Stimulated activated CD4-positive, alpha-beta T cell treated with anti-CD3 and anti-CD28 coated beads, TNF-alpha, amount 100 ng/mL, for 4 hours (primary cell): ENCODE results near the gene DCAF8.

Experiments
- DNase-seq, 3 experiments: peaks; one replicate each; pipeline ENCODE4 v3.0.0-alpha.2; 2020; ENCODE audit warnings: low read depth in 3 of 3

Gene DCAF8

DNA sequence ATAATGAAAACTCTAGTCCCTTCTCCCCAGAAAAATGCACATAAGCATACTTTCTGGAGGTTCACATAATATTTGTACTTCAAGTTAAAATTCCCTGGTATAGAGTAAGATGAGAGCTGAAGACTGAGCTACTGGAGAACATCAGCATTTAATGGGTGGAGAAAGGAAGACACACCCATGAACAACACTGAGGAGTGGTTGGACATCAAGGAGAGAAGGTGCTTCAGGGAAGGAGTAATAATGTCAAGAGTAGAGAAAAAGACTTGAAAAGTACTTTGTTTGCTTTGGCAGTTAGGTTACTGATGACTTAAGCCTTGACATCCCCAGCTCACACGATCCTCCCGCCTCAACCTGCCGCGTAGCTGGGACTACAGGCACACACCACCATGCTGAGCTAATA lies 35.3 kb downstream of the DCAF8 start:
- no peak for DNase-seq

DNA sequence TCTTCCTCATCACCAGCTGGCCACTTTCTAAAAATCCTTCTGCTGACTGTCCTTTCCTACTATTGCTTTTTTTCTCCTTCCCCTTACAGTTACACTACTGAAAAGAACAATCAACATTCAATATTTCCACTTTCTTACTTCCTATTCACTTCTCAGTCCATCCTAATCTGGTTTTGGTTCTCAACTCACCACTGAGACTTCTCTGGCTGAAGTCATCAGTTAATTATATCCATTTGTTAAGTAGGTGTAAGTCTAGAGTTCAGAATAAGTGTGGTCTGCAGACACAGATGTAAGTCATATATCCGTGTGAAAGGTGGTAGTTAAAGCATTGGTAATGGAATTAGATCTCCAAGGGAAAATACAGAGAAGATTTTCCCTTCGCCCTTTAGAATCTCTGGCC lies 35.7 kb downstream of the DCAF8 start:
- DNase-seq = no peak

DNA sequence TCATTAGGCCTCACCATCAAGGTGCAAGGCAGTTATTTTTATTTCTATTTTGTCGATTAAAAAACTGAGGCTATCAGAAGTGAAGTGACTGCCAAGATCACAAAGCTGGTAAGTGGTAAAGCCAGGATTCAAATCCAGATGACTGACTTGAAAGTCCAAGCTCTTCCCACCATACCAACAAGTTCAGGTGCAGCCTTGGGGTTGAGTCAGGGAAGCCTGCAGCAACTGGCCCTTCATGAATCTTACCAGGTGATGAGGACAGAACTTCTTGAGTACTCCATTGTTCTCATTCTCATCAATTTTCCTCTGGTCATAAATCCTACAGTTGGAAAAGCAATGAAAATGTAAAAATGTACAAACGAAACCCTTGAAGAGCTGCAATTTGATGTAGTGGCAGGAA lies 37.0 kb downstream of the DCAF8 start:
- DNase-seq = no peak

DNA sequence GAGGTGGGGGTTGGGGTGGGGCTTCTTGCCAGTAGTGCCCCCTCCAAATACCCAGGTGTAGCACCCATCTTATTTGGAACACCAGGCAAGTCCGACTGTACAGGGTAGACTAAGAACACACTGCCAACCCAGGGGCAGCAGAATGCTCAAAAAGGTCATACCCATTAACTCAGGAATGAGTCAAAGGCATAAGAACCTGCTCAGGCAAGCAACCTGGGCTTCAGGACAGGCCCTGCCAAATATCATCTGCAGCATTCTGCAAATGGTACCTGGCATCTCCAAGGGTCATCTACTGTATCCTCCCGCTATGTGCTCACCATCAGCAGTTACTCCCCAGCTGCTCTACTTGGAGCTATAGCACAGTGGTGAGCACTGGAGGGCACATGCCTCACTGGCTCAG lies 37.7 kb downstream of the DCAF8 start:
- no peak for DNase-seq

DNA sequence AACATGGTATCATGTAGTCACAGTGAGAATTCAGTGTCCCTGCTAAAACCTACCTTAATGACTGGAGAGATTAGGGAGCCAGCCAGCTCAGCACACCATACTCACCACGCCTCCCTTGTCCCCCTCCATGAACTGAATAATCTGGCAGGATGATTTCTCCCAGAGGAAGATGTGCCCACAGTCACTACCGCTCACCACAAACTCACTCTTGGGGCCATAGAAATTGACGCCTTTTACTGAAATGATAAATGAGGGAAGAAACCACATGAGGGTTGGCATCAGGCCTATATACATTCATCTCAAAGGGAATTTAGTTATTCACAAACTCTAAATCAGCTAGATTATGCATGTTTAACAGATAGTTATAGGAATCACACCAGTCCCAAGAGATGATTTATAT lies 39.8 kb downstream of the DCAF8 start:
- DNase-seq = no peak

DNA sequence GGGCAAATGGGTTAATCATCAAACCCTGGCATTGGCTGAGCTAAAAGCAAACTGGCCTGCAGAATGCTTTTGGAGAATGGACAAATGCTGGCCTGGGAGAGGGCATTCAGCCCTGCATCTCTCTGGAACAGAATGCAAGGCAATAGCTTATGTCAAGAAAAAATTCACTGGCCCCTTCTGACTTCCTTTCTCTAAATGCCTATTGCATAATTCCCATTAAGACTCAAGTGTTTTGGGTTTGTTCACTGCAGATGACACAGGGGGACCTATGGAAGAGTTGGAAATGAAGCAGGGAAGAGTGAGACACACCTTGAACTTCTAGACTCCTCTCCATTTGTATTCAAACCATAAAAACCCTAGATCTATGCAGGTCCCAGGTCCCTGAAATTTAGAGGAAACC lies 41.3 kb downstream of the DCAF8 start:
- DNase-seq = no peak

DNA sequence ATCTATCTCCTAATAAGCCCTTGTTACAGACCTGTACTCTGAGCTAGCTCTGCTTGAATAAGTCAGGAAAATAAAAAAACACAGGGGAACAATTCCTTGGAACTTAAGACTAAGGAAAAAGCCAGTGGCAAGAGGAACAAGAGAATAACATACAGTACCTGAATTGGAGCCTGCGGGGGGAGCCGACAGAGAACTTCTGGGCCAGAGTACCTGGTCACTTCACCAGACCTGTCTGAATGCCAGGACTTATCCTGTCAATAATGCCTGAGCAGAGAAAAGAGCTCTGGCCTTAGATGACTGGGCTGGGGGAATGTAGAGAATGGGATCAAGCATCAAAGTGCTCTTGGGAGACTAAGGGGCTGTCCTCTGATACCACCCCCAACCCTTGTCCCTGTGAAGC lies 42.0 kb downstream of the DCAF8 start:
- no peak for DNase-seq

DNA sequence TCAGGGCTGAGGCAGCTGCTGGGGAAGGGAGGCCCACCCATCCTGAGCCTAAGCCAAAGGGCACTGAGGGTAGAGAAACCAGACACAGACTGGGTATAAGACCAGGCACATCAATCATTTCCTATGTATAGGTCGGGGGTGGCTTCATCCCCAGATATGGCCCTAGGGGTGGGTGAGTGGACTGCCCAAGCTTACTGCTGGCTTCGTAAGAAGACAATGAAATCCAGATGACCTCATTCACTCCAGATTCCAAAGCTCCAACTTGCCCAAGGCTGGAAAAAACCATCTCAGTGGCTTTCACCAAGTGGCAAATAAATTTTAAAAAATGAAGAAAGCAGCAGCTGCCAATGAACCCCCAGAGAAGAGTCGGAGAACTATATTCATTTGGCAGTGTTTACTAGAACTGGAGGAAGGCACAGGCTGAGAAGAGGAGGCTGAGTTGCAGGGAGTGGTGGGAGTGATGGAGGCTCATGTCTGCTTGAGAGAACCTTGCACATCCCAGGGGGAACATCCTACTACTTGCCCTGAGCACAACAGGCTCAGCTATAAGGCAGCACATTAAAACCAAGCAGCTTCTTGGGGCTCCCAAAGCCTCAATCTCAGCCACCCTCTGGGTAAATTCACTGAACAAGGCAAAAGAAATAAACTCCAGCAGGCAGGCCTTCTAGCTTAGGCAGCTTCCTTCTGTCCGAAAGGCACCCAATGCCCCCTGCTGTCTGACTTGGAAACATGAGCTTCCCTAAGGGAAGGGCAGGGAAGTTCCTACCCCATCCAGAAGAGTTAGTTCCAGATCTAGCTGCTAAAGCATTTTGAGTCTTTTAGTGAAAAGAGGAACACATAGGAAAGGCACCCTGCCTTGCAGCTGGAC lies 43.1 kb downstream of the DCAF8 start:
- no peak for DNase-seq

DNA sequence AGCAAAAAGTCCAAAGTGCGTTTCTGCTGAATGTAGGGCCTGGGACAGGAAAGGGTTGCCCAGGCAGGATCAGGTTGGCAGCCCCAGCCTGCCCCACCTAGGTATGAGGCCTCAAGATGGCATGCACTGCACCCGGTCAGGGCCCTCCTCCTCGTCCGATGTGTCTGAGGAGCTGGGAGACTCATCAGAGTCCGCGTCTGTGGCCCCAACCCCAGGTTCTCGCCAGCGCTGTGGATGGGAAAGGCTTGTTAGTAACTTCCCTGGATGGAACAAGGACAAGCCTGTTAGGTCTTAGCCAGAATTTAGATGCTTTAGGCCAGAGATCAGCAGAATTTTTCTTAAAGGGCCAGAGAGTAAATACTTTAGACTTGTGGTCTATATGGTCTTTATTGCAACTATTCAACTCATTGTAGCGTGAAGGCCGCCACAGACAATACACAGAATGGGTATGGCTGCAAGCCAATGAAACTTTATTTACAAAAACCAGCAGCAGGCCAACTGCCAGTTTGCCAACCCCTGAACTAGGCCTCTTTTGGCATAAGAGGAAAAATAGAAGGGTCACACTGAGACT lies 44.8 kb downstream of the DCAF8 start:
- DNase-seq = no peak

DNA sequence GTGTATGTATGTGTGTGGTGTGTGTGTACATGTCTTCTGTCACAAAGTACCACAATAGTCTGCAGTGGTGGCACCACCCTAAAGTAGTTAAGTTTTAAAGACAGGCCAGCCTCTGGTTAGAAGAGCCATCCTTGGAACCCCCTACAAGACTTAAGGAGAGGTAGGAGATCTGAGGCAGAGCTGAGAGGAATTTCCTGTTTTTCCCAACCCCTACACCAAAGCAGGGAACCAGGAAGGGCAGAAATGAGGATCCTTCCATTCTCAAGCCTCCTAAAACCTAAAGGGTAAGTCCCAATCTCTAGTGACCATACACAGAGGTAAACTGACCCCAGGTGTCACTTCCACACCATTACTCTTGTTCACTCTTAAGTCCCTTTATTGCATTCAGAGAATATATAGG lies 46.0 kb downstream of the DCAF8 start:
- DNase-seq = no peak

DNA sequence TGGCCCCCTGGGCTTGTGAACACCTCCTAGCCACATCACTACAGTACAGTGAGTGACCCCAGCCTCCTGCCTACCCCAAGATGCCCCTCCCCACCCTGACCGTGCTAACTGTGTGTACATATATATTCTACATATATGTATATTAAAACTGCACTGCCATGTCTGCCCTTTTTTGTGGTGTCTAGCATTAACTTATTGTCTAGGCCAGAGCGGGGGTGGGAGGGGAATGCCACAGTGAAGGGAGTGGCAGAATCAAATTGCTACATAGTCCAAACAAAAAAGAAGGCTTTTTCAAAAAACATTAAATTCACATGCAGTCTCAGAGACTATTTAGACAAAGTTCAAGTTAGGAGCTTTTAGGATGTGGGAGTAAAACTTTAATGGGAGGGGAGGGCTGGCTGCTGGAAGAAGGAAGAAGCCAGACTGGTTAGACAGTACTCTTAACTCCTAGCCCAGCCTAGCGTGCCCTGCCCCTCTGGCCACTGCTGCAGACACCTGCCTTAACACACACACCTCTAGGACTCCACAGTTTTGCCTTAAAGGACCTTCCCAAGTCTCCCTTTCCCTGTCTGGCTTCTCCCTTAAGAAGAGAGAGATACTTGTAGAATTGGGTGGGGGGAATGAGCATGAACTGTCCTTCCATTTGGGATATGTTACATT lies 47.7 kb downstream of the DCAF8 start:
- no peak for DNase-seq

DNA sequence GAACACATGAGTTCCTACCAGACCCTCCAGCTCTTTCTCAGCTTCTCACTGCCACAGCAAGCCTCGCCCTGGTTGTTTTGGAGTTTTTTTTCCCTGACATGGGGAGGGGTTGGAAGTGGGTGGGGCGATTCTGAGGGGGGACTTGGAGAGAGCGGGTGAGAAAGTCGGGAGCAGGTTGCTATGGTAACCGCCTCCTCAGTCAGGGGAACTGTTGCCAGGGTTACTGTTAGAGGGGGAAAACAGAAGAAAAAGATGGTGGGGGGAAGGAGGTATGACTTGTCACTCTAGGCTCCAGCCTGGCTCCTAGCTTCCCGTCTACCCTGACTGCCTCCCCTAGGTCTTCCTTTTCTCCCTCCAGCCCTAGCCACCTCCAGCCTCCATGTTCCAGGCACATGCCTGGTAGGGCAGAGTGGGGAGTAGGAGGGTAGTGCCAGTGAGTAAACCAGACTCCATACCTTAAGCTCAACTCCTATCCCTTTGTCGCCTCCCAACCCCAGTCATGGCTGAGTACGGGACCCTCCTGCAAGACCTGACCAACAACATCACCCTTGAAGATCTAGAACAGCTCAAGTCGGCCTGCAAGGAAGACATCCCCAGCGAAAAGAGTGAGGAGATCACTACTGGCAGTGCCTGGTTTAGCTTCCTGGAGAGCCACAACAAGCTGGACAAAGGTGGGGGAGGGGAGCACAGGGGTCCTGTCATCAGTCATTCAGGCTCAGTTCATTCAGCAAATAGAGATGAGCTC lies 51.1 kb downstream of the DCAF8 start:
- DNase-seq = no peak

DNA sequence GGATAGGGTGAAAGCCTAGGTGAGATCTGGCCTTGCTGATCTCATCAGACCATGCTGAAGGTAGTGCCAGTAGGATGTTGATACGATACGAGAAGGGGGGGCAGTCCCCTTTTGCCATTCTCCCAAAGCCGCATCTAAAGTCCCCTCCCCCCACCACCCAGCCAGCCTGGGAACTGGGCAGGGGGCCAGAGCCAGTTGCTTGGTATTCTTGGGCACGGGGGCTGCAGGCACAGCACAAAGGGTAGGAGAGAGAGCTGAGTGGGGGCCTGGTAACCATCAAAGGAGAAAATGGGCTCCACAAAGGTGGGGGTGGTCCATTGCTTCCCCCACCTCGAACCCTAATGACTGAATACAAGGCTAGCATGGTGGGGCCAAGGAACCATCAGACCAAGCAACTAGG lies 51.8 kb downstream of the DCAF8 start:
- DNase-seq = no peak

DNA sequence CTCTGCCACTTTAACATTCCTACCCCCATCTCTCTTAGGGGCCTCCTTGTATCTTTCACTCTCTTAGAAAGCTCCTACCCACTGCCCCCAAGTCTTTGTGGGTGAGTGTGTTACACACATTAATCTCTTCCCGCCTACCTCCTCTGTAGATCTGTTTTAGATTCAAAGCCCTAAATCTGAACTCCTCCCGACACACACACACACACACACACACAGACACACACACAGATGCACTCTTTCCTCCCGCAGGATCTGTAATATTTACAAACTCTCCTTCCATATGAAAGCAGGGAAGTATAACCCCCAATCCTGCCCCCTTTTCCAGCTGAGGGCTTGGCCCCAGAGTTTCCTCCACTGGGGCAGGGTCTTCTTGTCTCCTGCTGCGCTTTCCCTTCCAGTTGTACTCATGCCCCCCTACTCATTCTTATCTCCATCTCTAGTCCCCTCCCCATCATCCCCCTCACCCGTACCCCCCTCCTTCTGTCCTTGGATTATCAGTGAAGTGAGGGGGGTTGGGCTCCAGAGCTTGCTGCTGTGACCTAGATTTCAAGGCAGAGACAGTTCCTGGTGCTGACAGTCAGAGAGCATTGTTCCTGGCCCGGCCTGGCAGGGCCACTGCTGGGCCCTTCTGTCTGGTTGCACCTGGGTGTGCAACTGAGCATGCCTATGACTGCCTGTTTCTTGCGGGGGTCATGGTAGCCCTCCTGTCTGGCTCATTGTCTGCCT lies 52.9 kb downstream of the DCAF8 start:
- DNase-seq = no peak

DNA sequence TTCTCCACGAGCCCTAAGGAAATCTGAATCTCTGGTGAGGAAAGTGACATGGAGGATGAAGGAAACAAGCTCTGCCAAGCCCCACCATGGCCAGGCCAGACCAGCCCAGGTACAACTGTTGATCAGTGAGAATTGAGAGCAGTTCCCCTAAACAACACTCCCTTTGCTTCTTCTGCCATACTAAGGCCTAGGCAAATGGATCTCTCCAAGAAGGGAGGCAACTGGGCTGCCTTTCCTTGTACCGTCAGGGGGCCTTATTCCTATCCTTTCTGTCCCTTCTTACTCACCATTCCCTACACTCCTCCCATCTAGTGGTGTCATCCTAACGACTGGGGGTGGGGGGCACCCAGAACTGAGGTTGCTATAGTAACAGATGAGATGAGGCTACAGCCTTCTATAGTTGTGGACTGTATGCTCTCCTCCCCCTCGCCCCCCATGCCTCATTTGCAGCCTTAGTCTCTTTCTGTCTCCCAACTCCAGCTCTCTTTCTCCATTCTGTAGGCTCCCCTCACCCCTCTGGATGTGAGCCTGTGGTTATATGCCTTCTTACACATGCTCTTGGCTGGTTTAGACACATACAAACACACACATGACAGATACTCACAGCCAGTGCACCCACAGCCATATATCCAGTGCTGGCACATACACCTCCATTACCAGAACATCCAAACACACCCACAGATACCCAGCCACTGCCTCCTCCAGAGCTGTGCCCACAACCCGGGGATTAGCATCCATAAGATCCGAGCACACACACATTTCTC lies 53.6 kb downstream of the DCAF8 start:
- no peak for DNase-seq

DNA sequence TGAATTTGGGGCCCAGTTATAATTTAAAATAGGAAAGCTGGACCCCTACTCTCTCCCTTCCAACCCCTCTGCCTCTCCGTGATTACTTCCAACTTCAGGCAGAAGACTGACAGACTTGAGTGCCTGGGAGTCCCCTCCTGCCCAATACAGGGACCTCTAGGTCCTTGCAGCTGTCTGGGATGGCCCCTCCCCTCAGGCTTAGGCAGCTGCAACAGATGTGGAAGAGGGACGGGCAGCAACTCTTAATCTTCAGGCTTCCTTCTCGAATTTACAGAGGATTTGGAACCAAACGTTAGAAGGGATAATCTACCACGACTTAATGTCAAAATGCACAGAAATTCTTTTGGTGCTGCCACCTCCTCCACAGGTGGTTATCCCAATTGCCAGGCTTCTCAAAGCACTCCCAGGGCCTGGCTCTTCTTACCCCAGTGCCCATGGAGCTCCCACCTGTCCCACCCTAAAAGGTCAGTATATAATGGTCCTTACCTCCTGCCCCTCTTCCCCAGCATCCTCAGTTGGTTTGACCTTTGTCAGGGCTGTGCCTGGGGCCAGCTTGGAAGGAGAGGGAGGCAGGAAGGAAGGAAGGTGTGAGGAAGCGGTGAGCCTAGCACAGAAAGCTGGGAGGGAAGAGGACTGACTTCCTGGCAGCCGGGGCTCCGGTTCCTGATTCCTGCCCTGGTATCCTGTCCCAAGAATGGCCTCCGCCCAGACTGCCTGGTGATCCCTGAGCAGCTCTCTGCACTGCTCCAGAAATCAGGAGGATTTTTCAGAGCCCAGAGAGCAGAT lies 54.4 kb downstream of the DCAF8 start:
- DNase-seq = no peak

DNA sequence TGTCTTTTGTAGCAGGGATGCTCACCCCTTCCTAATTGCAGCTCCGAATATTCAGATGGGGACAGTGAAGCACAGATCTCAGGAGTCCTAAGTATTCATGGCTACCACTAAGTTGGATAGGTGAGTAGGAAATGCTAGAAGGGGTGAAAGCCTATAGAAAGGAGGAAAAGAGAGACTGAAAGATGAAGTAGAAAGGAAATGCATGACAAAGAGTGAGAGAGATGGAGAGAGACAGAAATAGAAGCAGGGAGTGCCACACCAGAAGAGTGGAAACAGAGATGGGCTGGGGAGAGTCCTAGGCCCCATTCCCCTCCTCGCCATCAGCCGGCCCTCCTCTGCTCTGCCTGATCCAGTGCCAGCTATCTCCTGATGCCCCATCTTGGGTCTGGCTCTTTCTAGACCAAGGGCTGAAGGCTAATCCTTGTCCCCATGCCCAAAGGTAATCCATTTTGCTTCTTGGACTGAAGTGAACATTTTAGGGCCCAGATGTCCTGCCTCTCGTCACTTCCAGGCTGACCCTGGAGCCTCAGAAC lies 55.2 kb downstream of the DCAF8 start:
- DNase-seq = no peak

DNA sequence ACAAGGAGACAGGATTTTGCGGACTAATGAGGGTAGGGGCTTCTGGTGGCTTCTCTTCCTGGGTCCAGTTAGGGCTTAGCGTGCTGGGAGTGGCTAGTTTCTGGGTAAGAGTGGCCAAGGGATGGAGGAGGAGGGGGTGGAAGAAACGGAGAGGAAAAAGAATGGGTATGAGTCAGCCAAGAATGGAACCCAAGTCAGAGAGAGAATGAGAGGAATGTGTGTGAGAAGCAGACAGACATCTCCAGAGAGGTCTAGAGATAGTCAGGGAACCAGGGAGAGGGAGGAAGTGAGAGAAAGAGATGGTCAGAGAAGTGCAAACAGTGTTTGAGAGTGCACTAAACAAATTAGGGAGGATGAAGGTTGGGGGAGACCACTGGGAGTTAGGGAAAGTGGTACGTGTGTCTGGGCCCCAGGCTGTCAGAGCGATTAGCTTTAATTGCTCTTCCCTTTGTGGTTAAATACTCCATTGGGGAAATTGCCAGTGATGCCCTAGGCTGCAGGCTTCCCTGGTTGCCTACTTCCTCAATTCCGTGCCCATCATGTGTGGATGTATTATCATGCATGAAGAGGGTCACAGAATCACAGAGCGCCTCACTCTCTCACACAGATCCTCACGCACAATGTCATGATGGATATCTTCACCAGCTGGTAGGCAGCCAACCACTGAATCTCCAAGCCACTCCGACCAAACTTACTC lies 55.8 kb downstream of the DCAF8 start:
- no peak for DNase-seq

DNA sequence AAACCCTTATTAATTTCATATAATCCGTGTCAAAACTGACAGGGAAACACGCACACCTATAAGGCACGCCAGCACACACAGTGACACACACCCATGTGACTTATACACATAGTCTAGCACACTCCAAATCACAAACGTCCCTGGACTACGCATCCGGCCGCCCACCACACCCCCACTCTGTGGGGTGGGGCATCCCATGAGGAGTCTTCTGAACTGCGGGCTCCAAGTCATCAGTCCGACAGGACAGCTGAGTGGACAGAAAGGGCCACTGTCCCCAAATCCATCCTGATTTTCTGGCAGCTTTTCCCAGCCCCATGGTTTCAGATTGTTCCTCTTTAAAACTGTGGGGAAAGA lies 56.3 kb downstream of the DCAF8 start:
- DNase-seq = peak; percentile 12 to 54 (median 46)
